Measurements from ENCODE around the gene URI1.
"Not testable (repeated sequence)": the region's sequence is repeated elsewhere in the genome, so short reads cannot be mapped to it uniquely, and the experiment has no call there.

URI1 gene

GRCh38 chr19:29914933-29915332, 27.1 kb upstream of the URI1 start:
- no peak for TF ChIP-seq CTCF (conservative IDR thresholded peaks at IDR 0.05; ENCODE audit: control insufficient read depth, insufficient read depth, low read depth, low read length)
- no peak for DNase-seq (ENCODE audit: low read depth)
- no peak overlapping the region for H3K4me3 ChIP-seq (ENCODE audit: control insufficient read depth, low read depth, low read length)

GRCh38 chr19:29915832-29916231, 26.2 kb upstream of the URI1 start:
- H3K4me3 ChIP-seq (ENCODE audit: control insufficient read depth, low read depth, low read length); DNase-seq (ENCODE audit: low read depth): not testable (repeated sequence)

DNA sequence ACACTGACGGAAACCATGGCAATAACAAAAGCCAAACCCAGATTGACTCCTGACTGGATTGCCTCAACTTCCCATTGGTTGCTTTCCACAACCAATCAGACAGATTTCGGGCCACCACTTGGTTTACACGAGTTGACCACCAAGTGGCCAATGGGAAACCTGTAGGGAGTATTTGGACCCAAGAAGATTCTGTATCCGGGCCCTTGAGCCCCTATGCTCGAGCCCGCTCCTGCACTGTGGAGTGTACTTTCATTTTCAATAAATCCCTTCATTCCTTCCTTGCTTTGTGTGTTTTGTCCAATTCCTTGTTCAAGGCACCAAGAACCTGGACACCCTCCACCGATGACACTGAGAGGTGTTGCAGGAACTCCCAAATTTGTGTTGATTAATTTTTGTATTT, 24.1 kb upstream of the URI1 start:
- no peak for DNase-seq (ENCODE audit: low read depth)
- H3K4me3 ChIP-seq (ENCODE audit: control insufficient read depth, low read depth, low read length): no peak overlapping the region
- TF ChIP-seq CTCF (conservative IDR thresholded peaks at IDR 0.05; ENCODE audit: control insufficient read depth, insufficient read depth, low read depth, low read length): no peak

- no peak for TF ChIP-seq CTCF (conservative IDR thresholded peaks at IDR 0.05; ENCODE audit: control insufficient read depth, insufficient read depth, low read depth, low read length)
- no peak overlapping the region for H3K4me3 ChIP-seq (ENCODE audit: control insufficient read depth, low read depth, low read length)
- DNase-seq (ENCODE audit: low read depth): no peak
These were observed 23.1 kb upstream of the URI1 start for GRCh38 chr19:29918891-29919290.

GRCh38 chr19:29922972-29923371, 19.1 kb upstream of the URI1 start:
- TF ChIP-seq CTCF (conservative IDR thresholded peaks at IDR 0.05; ENCODE audit: control insufficient read depth, insufficient read depth, low read depth, low read length): no peak
- no peak for DNase-seq (ENCODE audit: low read depth)
- no peak overlapping the region for H3K4me3 ChIP-seq (ENCODE audit: control insufficient read depth, low read depth, low read length)

GRCh38 chr19:29923653-29924052, 18.4 kb upstream of the URI1 start:
- no peak for TF ChIP-seq CTCF (conservative IDR thresholded peaks at IDR 0.05; ENCODE audit: control insufficient read depth, insufficient read depth, low read depth, low read length)
- DNase-seq (ENCODE audit: low read depth): no peak

GRCh38 chr19:29926031-29926430, 16.0 kb upstream of the URI1 start:
- no peak overlapping the region for H3K4me3 ChIP-seq (ENCODE audit: control insufficient read depth, low read depth, low read length)
- no peak for TF ChIP-seq CTCF (conservative IDR thresholded peaks at IDR 0.05; ENCODE audit: control insufficient read depth, insufficient read depth, low read depth, low read length)
- no peak for DNase-seq (ENCODE audit: low read depth)

More at GRCh38 chr19:29923653-29924052, 18.4 kb upstream of the URI1 start:
- no peak overlapping the region for H3K4me3 ChIP-seq (ENCODE audit: control insufficient read depth, low read depth, low read length)

All from fibroblast of mammary gland (primary cell).